Measurements from ENCODE around the gene GLIPR1L1.
A peak's percentile ranks its signal among the peaks of the same experiment; 100 is the strongest.

GLIPR1L1 gene

GRCh38 chr12:75334384-75335030, at the start of gene GLIPR1L1:
GLIPR1L1 (plus strand) TSS chr12:75334670; CDS start chr12:75334729, 59 bp downstream.
- in situ Hi-C loops (cut with HindIII; ENCODE audit: low pct_ligation_motif_present, low pct_unique_long_range_greater_than_20kb, low sequenced_read_pairs) = no loop called here
- DNase-seq = peak; percentile 99

GRCh38 chr12:75288860-75289259, 45.6 kb upstream of the GLIPR1L1 start:
- DNase-seq = no peak
- in situ Hi-C loops (cut with HindIII; ENCODE audit: low pct_ligation_motif_present, low pct_unique_long_range_greater_than_20kb, low sequenced_read_pairs) = no loop called here

- in situ Hi-C loops (cut with HindIII; ENCODE audit: low pct_ligation_motif_present, low pct_unique_long_range_greater_than_20kb, low sequenced_read_pairs) = no loop called here
- peak; percentile 53 for DNase-seq
These were observed 44.7 kb upstream of the GLIPR1L1 start for GRCh38 chr12:75289753-75290152.

GRCh38 chr12:75291014-75291413, 43.5 kb upstream of the GLIPR1L1 start:
- in situ Hi-C loops (cut with HindIII; ENCODE audit: low pct_ligation_motif_present, low pct_unique_long_range_greater_than_20kb, low sequenced_read_pairs) = no loop called here

GRCh38 chr12:75294336-75294735, 40.1 kb upstream of the GLIPR1L1 start:
- in situ Hi-C loops (cut with HindIII; ENCODE audit: low pct_ligation_motif_present, low pct_unique_long_range_greater_than_20kb, low sequenced_read_pairs) = no loop called here

More at GRCh38 chr12:75291014-75291413, 43.5 kb upstream of the GLIPR1L1 start:
- no peak for DNase-seq

GRCh38 chr12:75294797-75295196, 39.7 kb upstream of the GLIPR1L1 start:
- no peak for DNase-seq
- in situ Hi-C loops (cut with HindIII; ENCODE audit: low pct_ligation_motif_present, low pct_unique_long_range_greater_than_20kb, low sequenced_read_pairs) = no loop called here

More at GRCh38 chr12:75294336-75294735, 40.1 kb upstream of the GLIPR1L1 start:
- DNase-seq = no peak

- in situ Hi-C loops (cut with HindIII; ENCODE audit: low pct_ligation_motif_present, low pct_unique_long_range_greater_than_20kb, low sequenced_read_pairs) = no loop called here
- DNase-seq = no peak
These were observed 32.2 kb upstream of the GLIPR1L1 start for GRCh38 chr12:75302225-75302624.

GRCh38 chr12:75302781-75303180, 31.7 kb upstream of the GLIPR1L1 start:
- no peak for DNase-seq
- in situ Hi-C loops (cut with HindIII; ENCODE audit: low pct_ligation_motif_present, low pct_unique_long_range_greater_than_20kb, low sequenced_read_pairs) = no loop called here

- in situ Hi-C loops (cut with HindIII; ENCODE audit: low pct_ligation_motif_present, low pct_unique_long_range_greater_than_20kb, low sequenced_read_pairs) = no loop called here
- DNase-seq = no peak
These were observed 28.8 kb upstream of the GLIPR1L1 start for GRCh38 chr12:75305412-75306332.

- DNase-seq = no peak
- in situ Hi-C loops (cut with HindIII; ENCODE audit: low pct_ligation_motif_present, low pct_unique_long_range_greater_than_20kb, low sequenced_read_pairs) = no loop called here
These were observed 26.2 kb upstream of the GLIPR1L1 start for GRCh38 chr12:75308279-75308678.

- in situ Hi-C loops (cut with HindIII; ENCODE audit: low pct_ligation_motif_present, low pct_unique_long_range_greater_than_20kb, low sequenced_read_pairs) = no loop called here
- no peak for DNase-seq
These were observed 23.1 kb upstream of the GLIPR1L1 start for GRCh38 chr12:75311369-75311768.

- peak; percentile 84 for DNase-seq
- in situ Hi-C loops (cut with HindIII; ENCODE audit: low pct_ligation_motif_present, low pct_unique_long_range_greater_than_20kb, low sequenced_read_pairs) = no loop called here
These were observed 19.0 kb upstream of the GLIPR1L1 start for GRCh38 chr12:75315518-75315917.

- no peak for DNase-seq
- in situ Hi-C loops (cut with HindIII; ENCODE audit: low pct_ligation_motif_present, low pct_unique_long_range_greater_than_20kb, low sequenced_read_pairs) = no loop called here
These were observed 16.7 kb upstream of the GLIPR1L1 start for GRCh38 chr12:75317784-75318183.

GRCh38 chr12:75322464-75322863, 12.0 kb upstream of the GLIPR1L1 start:
- in situ Hi-C loops (cut with HindIII; ENCODE audit: low pct_ligation_motif_present, low pct_unique_long_range_greater_than_20kb, low sequenced_read_pairs) = no loop called here

GRCh38 chr12:75323663-75324062, 10.8 kb upstream of the GLIPR1L1 start:
- in situ Hi-C loops (cut with HindIII; ENCODE audit: low pct_ligation_motif_present, low pct_unique_long_range_greater_than_20kb, low sequenced_read_pairs) = no loop called here
- DNase-seq = no peak

More at GRCh38 chr12:75322464-75322863, 12.0 kb upstream of the GLIPR1L1 start:
- DNase-seq = peak; percentile 21

- no peak for DNase-seq
- in situ Hi-C loops (cut with HindIII; ENCODE audit: low pct_ligation_motif_present, low pct_unique_long_range_greater_than_20kb, low sequenced_read_pairs) = no loop called here
These were observed 6.8 kb upstream of the GLIPR1L1 start for GRCh38 chr12:75327642-75328041.

- in situ Hi-C loops (cut with HindIII; ENCODE audit: low pct_ligation_motif_present, low pct_unique_long_range_greater_than_20kb, low sequenced_read_pairs) = no loop called here
These were observed 4.3 kb upstream of the GLIPR1L1 start, which contains the start of gene CAPS2 for GRCh38 chr12:75329918-75330826. CAPS2 (minus strand) TSS chr12:75330324; CDS start chr12:75326498, 3,826 bp downstream.

GRCh38 chr12:75337905-75338304, 3.4 kb downstream of the GLIPR1L1 start:
- in situ Hi-C loops (cut with HindIII; ENCODE audit: low pct_ligation_motif_present, low pct_unique_long_range_greater_than_20kb, low sequenced_read_pairs) = no loop called here
- DNase-seq = no peak

More at GRCh38 chr12:75329918-75330826, 4.3 kb upstream of the GLIPR1L1 start, which contains the start of gene CAPS2:
- peak; percentile 95 for DNase-seq

Data from ACHN (cell line).